NCI-H2196 (cell line): ENCODE measurements around the gene CEACAM8.
A peak's percentile ranks its signal among the peaks of the same experiment; 100 is the strongest.
"Not testable (repeated sequence)": the region's sequence is repeated elsewhere in the genome, so short reads cannot be mapped to it uniquely, and the experiment has no call there.

Experiments used
- DNase-seq: peaks from one replicate; lab custom pipeline; 2025; ENCODE audit not compliant: unreplicated experiment; lab: John Stamatoyannopoulos, UW

Gene CEACAM8

GRCh38 chr19:42573642-42574041 lies 21.1 kb downstream of the CEACAM8 start:
- DNase-seq = no peak

GRCh38 chr19:42571116-42571515 lies 23.6 kb downstream of the CEACAM8 start:
- DNase-seq = no peak

GRCh38 chr19:42569193-42569592 lies 25.5 kb downstream of the CEACAM8 start:
- no peak for DNase-seq

GRCh38 chr19:42568006-42568405 lies 26.7 kb downstream of the CEACAM8 start:
- DNase-seq = no peak

- no peak for DNase-seq
These were observed 27.2 kb downstream of the CEACAM8 start for GRCh38 chr19:42567567-42567966.

GRCh38 chr19:42563352-42564210 lies 31.1 kb downstream of the CEACAM8 start:
- DNase-seq = peak; percentile 41

- no peak for DNase-seq
These were observed 33.2 kb downstream of the CEACAM8 start for GRCh38 chr19:42561512-42561911.

GRCh38 chr19:42560731-42561130 lies 34.0 kb downstream of the CEACAM8 start:
- DNase-seq = no peak

GRCh38 chr19:42558450-42559150 lies 36.1 kb downstream of the CEACAM8 start:
- no peak for DNase-seq

GRCh38 chr19:42557386-42557871 lies 37.3 kb downstream of the CEACAM8 start:
- not testable (repeated sequence) for DNase-seq

GRCh38 chr19:42555801-42556200 lies 38.9 kb downstream of the CEACAM8 start:
- DNase-seq = no peak

- no peak for DNase-seq
These were observed 39.4 kb downstream of the CEACAM8 start for GRCh38 chr19:42555317-42555716.

GRCh38 chr19:42554046-42554575 lies 40.6 kb downstream of the CEACAM8 start:
- no peak for DNase-seq

GRCh38 chr19:42553292-42554045 lies 41.3 kb downstream of the CEACAM8 start:
- DNase-seq = no peak

- DNase-seq = no peak
These were observed 42.3 kb downstream of the CEACAM8 start for GRCh38 chr19:42552086-42553065.

GRCh38 chr19:42550521-42550920 lies 44.2 kb downstream of the CEACAM8 start:
- DNase-seq = not testable (repeated sequence)

GRCh38 chr19:42549067-42549466 lies 45.7 kb downstream of the CEACAM8 start:
- DNase-seq = not testable (repeated sequence)

GRCh38 chr19:42548552-42548951 lies 46.2 kb downstream of the CEACAM8 start:
- no peak for DNase-seq

GRCh38 chr19:42547929-42548328 lies 46.8 kb downstream of the CEACAM8 start:
- no peak for DNase-seq
